ENCODE measurements around the gene VWA8.

The VWA8 gene

GRCh38 chr13:41985788-41986508 lies 25.0 kb upstream of the VWA8 start:
- no peak overlapping the region for H3K27ac ChIP-seq
- no peak overlapping the region for H3K4me3 ChIP-seq (ENCODE audit: low read depth, low read length)
- peak; percentile 29 for DNase-seq
- H3K27me3 ChIP-seq (replicated peaks) = no peaks in the 10 kb centered on the region
- in situ Hi-C loops (cut with HindIII; ENCODE audit: low pct_ligation_motif_present, low sequenced_read_pairs) = no loop called here
- no peak for TF ChIP-seq CTCF (IDR thresholded peaks at IDR 0.05; ENCODE audit: low read depth, low read length, missing control alignments)
- H3K36me3 ChIP-seq (replicated peaks) = no peaks in the 10 kb centered on the region

GRCh38 chr13:41981951-41982715 lies 21.2 kb upstream of the VWA8 start:
- Histone ChIP-seq H3K27ac (no peak overlapping the region), H3K27me3 (replicated peaks) (no peaks in the 10 kb centered on the region), H3K36me3 (replicated peaks) (no peaks in the 10 kb centered on the region), H3K4me3 (ENCODE audit: low read depth, low read length) (no peak overlapping the region)
- no peak for DNase-seq
- no peak for TF ChIP-seq CTCF (IDR thresholded peaks at IDR 0.05; ENCODE audit: low read depth, low read length, missing control alignments)
- in situ Hi-C loops (cut with HindIII; ENCODE audit: low pct_ligation_motif_present, low sequenced_read_pairs) = no loop called here

GRCh38 chr13:41978007-41978406 lies 17.1 kb upstream of the VWA8 start:
- in situ Hi-C loops (cut with HindIII; ENCODE audit: low pct_ligation_motif_present, low sequenced_read_pairs) = no loop called here
- DNase-seq = no peak

GRCh38 chr13:41976476-41976875 lies 15.6 kb upstream of the VWA8 start:
- no peaks in the 10 kb centered on the region for H3K36me3 ChIP-seq (replicated peaks)
- H3K4me3 ChIP-seq (ENCODE audit: low read depth, low read length) = no peak overlapping the region
- in situ Hi-C loops (cut with HindIII; ENCODE audit: low pct_ligation_motif_present, low sequenced_read_pairs) = no loop called here

More at GRCh38 chr13:41978007-41978406, 17.1 kb upstream of the VWA8 start:
- no peaks in the 10 kb centered on the region for H3K27me3 ChIP-seq (replicated peaks)
- H3K4me3 ChIP-seq (ENCODE audit: low read depth, low read length) = no peak overlapping the region
- no peaks in the 10 kb centered on the region for H3K36me3 ChIP-seq (replicated peaks)
- no peak for TF ChIP-seq CTCF (IDR thresholded peaks at IDR 0.05; ENCODE audit: low read depth, low read length, missing control alignments)
- no peak overlapping the region for H3K27ac ChIP-seq

GRCh38 chr13:41974262-41974900 lies 13.5 kb upstream of the VWA8 start:
- Histone ChIP-seq H3K36me3 (replicated peaks) (no peaks in the 10 kb centered on the region), H3K27me3 (replicated peaks) (no peaks in the 10 kb centered on the region), H3K4me3 (ENCODE audit: low read depth, low read length) (no peak overlapping the region), H3K27ac (no peak overlapping the region)
- no peak for TF ChIP-seq CTCF (IDR thresholded peaks at IDR 0.05; ENCODE audit: low read depth, low read length, missing control alignments)
- no peak for DNase-seq
- in situ Hi-C loops (cut with HindIII; ENCODE audit: low pct_ligation_motif_present, low sequenced_read_pairs) = no loop called here

More at GRCh38 chr13:41976476-41976875, 15.6 kb upstream of the VWA8 start:
- DNase-seq = no peak
- Histone ChIP-seq H3K27ac (no peak overlapping the region), H3K27me3 (replicated peaks) (no peaks in the 10 kb centered on the region)
- no peak for TF ChIP-seq CTCF (IDR thresholded peaks at IDR 0.05; ENCODE audit: low read depth, low read length, missing control alignments)
